K562 (cell line): ENCODE results near the gene RAB3C. TPM values are rescaled to one million over a fixed set of nuclear protein-coding genes. Genes with fewer than 3 reads are reported as not detected.

Experiments used
- ATAC-seq: fragments of 200-7000 bp; cut with Tn5 transposase; 3 replicates; pipeline ENCODE4 v1.9.1; 2020; ENCODE audit warnings: moderate library complexity
- BruUV-seq: library from RNA; stranded (reverse); fragments of 400-500 nt; replicated peaks from 2 replicates; lab custom pipeline; 2021; lab: Mats Ljungman, UMichigan
- CTCF ChIA-PET: fragments of 300-600 bp; formaldehyde crosslinking; extraction: SDS; loops from one replicate; lab custom pipeline; 2021; ENCODE audit warnings: low intra/inter-chr PET ratio; lab: Yijun Ruan, JAX
- POLR2A ChIA-PET: fragments of 300-600, 350-650 bp; sonication (Branson Sonifier 250); formaldehyde crosslinking; extraction: SDS; loops from one replicate; lab custom pipeline; 2021; ENCODE audit warnings: antibody characterized with exemption, inconsistent platforms; lab: Yijun Ruan, JAX
- DNase-seq, 4 experiments: peaks; one replicate each; pipeline versions ENCODE4 v3.0.0 to v3.0.0-alpha.2; 2011 to 2018; ENCODE audit warnings: low spot score in 3 of 4, mixed read lengths in 3 of 4; ENCODE audit errors: extremely low read depth in 1 of 4
- FAIRE-seq: peaks from 2 replicates; lab custom pipeline; 2011; peaks lifted over from hg19 to GRCh38; lab: Jason Lieb, UNC
- H2AFZ ChIP-seq: 2 replicates; pipeline ENCODE4 v1.6.0; 2011; ENCODE audit warnings: low read depth, low read length, control low read depth, inconsistent platforms
- H3K27ac ChIP-seq: fragments of 200-600 bp; 3 replicates; pipeline ENCODE4 v1.8.0; 2011; ENCODE audit warnings: low read depth, mild to moderate bottlenecking, control low read depth, inconsistent platforms, low read length, moderate library complexity, mixed read lengths; ENCODE audit errors: extremely low read depth
- H3K27me3 ChIP-seq, 2 experiments: fragments of 300-600 bp in 1 of 2; 2 replicates in 1 of 2; 3 replicates in 1 of 2; pipeline versions ENCODE4 v1.6.0 to v1.8.0; 2011; ENCODE audit warnings: inconsistent platforms in 2 of 2, low read length in 2 of 2, mild to moderate bottlenecking in 1 of 2, mixed read lengths in 1 of 2, moderate library complexity in 1 of 2; ENCODE audit not compliant: control insufficient read depth in 2 of 2, insufficient read depth in 2 of 2
- H3K36me3 ChIP-seq: fragments of 300-600 bp; 3 replicates; pipeline ENCODE4 v1.8.0; 2011; ENCODE audit warnings: mild to moderate bottlenecking, low read length, inconsistent platforms; ENCODE audit not compliant: control insufficient read depth, insufficient read depth
- H3K4me1 ChIP-seq, 2 experiments: fragments of 200-600 bp in 1 of 2; replicated peaks in 1 of 2; 2 replicates in 1 of 2; 3 replicates in 1 of 2; pipeline versions ENCODE4 v1.5.1 to v1.8.0; 2011; ENCODE audit warnings: inconsistent platforms in 2 of 2, low read length in 2 of 2, mild to moderate bottlenecking in 1 of 2, mixed read lengths in 1 of 2, moderate library complexity in 1 of 2; ENCODE audit not compliant: control insufficient read depth in 2 of 2, insufficient read depth in 2 of 2
- H3K4me2 ChIP-seq: 2 replicates; pipeline ENCODE4 v1.6.1; 2011; ENCODE audit warnings: low read length, control low read depth, inconsistent platforms, mixed read lengths; ENCODE audit not compliant: insufficient read depth
- H3K4me3 ChIP-seq: fragments of 200-600 bp; sonication (generic), shearing (Covaris generic); 2 replicates; pipeline ENCODE4 v1.5.1; 2016; ENCODE audit warnings: control low read depth, inconsistent platforms
- H3K79me2 ChIP-seq: fragments of 200-600 bp; 3 replicates; pipeline ENCODE4 v1.8.0; 2011; ENCODE audit warnings: low read length, inconsistent platforms; ENCODE audit not compliant: control insufficient read depth, insufficient read depth
- H3K9ac ChIP-seq, 2 experiments: 2 replicates each; pipeline versions ENCODE4 v1.6.0 to v1.6.1; 2011; ENCODE audit warnings: low read depth in 2 of 2, low read length in 2 of 2, control low read depth in 1 of 2, inconsistent platforms in 1 of 2, mild to moderate bottlenecking in 1 of 2, mixed read lengths in 1 of 2; ENCODE audit not compliant: insufficient read depth in 1 of 2
- H3K9me1 ChIP-seq: one replicate; pipeline ENCODE4 v1.6.0; 2011; ENCODE audit warnings: inconsistent platforms, mild to moderate bottlenecking, low read length, moderate library complexity; ENCODE audit not compliant: control insufficient read depth, insufficient read depth
- H3K9me3 ChIP-seq: replicated peaks from 2 replicates; pipeline ENCODE4 v1.5.1; 2011; ENCODE audit warnings: low read depth, low read length, inconsistent platforms; ENCODE audit not compliant: control insufficient read depth, insufficient read depth
- H4K20me1 ChIP-seq: replicated peaks from 2 replicates; pipeline ENCODE4 v1.6.1; 2011; ENCODE audit warnings: low read length, inconsistent platforms, mixed read lengths; ENCODE audit not compliant: control insufficient read depth, insufficient read depth
- DDX20 ChIP-seq: fragments of 450-650 bp; IDR thresholded peaks from 2 replicates; pipeline ENCODE4 v1.6.1; 2016; ENCODE audit warnings: missing genetic modification characterization, low read depth, mild to moderate bottlenecking, missing compliant biosample characterization, moderate library complexity
- MAZ ChIP-seq, 2 experiments: fragments of 450-650 bp in 1 of 2; sonication (generic) in 1 of 2; formaldehyde crosslinking; IDR thresholded peaks in 1 of 2; conservative IDR thresholded peaks in 1 of 2; 2 replicates each; pipeline versions ENCODE4 v1.4.0 to v1.5.0; 2020; ENCODE audit warnings: mild to moderate bottlenecking in 1 of 2, missing genetic modification reagents in 1 of 2
- RHOXF2B ChIP-seq: fragments of 250-450 bp; sonication (Bioruptor Pico); conservative IDR thresholded peaks from 2 replicates; pipeline ENCODE4 v1.5.1; 2021
- SMAD1 ChIP-seq: fragments of 150-350 bp; IDR thresholded peaks from 2 replicates; pipeline ENCODE4 v1.6.1; 2014; ENCODE audit warnings: low read length, low read depth; ENCODE audit not compliant: partially characterized antibody
- USF2 ChIP-seq: sonication (generic); formaldehyde crosslinking; IDR thresholded peaks from 2 replicates; pipeline ENCODE4 v1.5.0; 2020; ENCODE audit warnings: missing genetic modification reagents
- ZNF584 ChIP-seq: fragments of 200-800 bp; sonication (Bioruptor generic); IDR thresholded peaks from 2 replicates; pipeline ENCODE4 v1.6.1; 2016; ENCODE audit warnings: low read depth, mild to moderate bottlenecking, missing genetic modification characterization, missing compliant biosample characterization
- ZNF785 ChIP-seq: fragments of 250-450 bp; sonication (Bioruptor Pico); IDR thresholded peaks from 2 replicates; pipeline ENCODE4 v1.4.0; 2020; ENCODE audit warnings: mild to moderate bottlenecking
- WGBS: fragments of 100-300 bp; shearing (Covaris generic); methylation state at CpG from one replicate; pipeline ENCODE4 v1.1.6; 2016; ENCODE audit warnings: low coverage, mixed read lengths; ENCODE audit not compliant: insufficient coverage; ENCODE audit errors: missing lambda C conversion rate; 5-methylcytosine and 5-hydroxymethylcytosine counted together
- in situ Hi-C: fragments of 300-500 bp; cut with MboI; formaldehyde crosslinking; loops from 4 replicates; pipeline ENCODE4 v1.15.0; 2018; ENCODE audit warnings: inconsistent platforms, mixed read lengths
- intact Hi-C: fragments of 100-400 bp; cut with micrococcal nuclease; formaldehyde crosslinking; loops from 2 replicates; pipeline ENCODE4 v1.14.2; 2022
- polyA plus RNA-seq, 8 experiments: library from polyadenylated mRNA; depleted of rRNA in 4 of 8; stranded (reverse) in 5 of 8; unstranded in 3 of 8; fragments of >200 nt; fragmentation: Nextera tagmentation in 2 of 8; fragmentation: Illumina TruSeq in 1 of 8; extraction: Ambion mirVana in 2 of 8; extraction: Trizol in 1 of 8; gene quantifications; 2 replicates each; pipeline versions ENCODE4 v1.2.1 to v1.2.3, GENCODE V29; 2011 to 2014; ENCODE audit warnings: inconsistent platforms in 1 of 8, missing spikeins in 1 of 8
- total RNA-seq, 7 experiments: library from RNA; depleted of rRNA in 6 of 7; stranded (reverse); fragments of >200 nt in 6 of 7; fragmentation: Illumina TruSeq in 2 of 7; extraction: Trizol in 2 of 7; gene quantifications; 2 replicates each; pipeline versions ENCODE4 v1.2.1 to v1.2.3, GENCODE V29; 2011 to 2021; ENCODE audit warnings: low replicate concordance in 1 of 7

Gene RAB3C
- total and polyA plus RNA-seq, 9 of the 15 experiments (the other 6 are each of a cell fraction or from before 2014, with no cell fraction given): not detected

- FAIRE-seq (no peak), ATAC-seq (no peak), DNase-seq (no peak)
- Histone ChIP-seq H3K4me1 (no peaks in the 10 kb centered on the region), H3K9me3 (no peaks in the 10 kb centered on the region), H3K9me1 (no peaks in the 10 kb centered on the region), H3K9ac (no peak overlapping the region), H3K4me2 (no peak overlapping the region), H4K20me1 (no peaks in the 10 kb centered on the region), H2AFZ (no peak overlapping the region), H3K27ac (no peak overlapping the region), H3K27me3 (no peaks in the 10 kb centered on the region), H3K4me3 (no peak overlapping the region), H3K36me3 (no peaks in the 10 kb centered on the region), H3K79me2 (no peaks in the 10 kb centered on the region)
- intact Hi-C loops: no loop called here
- in situ Hi-C loops: no loop called here
- BruUV-seq: no TSS peak
- POLR2A ChIA-PET: no interaction called here
- CTCF ChIA-PET: no interaction called here
- 0% methylated on average over 1 of the region's 1 CpG for WGBS
- no peak for TF ChIP-seq USF2 (CRISPR knock-in tag)
- TF ChIP-seq SMAD1: no peak
- no peak for TF ChIP-seq ZNF785 (CRISPR knock-in tag)
- TF ChIP-seq MAZ (CRISPR knock-in tag; conservative IDR thresholded peaks at IDR 0.05 in 1 of 2, IDR thresholded peaks at IDR 0.05 in 1 of 2): no peak
- no peak for TF ChIP-seq RHOXF2B
- TF ChIP-seq DDX20 (tag): no peak
- no peak for TF ChIP-seq ZNF584 (CRISPR knock-in tag)
These were observed 38.7 kb upstream of the RAB3C start for GRCh38 chr5:58544195-58544594.
